ENCODE measurements around the gene NR2C2.

- TF ChIP-seq CTCF (IDR thresholded peaks at IDR 0.05): no peak
- no peak for TF ChIP-seq POLR2A (IDR thresholded peaks at IDR 0.05)
Measured at GRCh38 chr3:15017191-15017590, 69.8 kb downstream of the NR2C2 start.
